ENCODE measurements around the gene CDH18.

Gene CDH18

DNA sequence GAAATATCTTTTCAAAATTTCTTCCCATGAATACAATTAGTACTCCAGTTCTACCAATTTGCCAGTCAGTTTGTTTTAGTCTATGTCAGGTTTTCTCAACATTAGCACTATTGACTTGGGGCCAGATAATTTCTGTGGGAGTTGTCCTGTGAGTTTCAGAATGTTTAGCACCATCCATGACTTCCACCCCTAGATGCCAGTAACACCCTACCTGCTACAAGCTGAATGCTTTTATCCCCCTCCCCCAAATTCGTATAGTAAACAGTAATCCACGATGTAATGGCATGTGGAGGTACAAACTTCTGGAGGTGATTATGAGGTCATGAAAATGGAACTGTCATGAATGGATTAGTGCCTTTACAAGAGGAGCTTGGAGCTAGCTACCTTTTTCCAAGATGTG lies 420.0 kb downstream of the CDH18 start:
- DNase-seq: no peak

DNA sequence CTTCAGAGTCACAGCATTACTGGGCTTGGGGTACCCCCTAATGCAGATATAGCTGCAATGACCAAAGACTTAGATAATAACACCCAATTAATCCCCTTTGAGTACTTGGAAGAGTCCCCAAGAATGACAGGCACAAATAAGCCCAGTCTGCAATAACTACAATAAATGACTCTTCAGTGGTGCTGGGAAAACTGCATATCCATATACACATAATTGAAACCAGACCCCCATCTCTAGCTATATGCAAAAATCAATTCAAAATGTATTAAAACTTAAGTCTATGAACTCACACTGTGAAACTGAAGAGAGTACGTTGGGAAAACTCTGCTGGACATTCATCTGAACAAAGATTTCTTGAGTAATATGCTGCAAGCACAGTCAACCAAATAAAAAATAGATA lies 422.5 kb downstream of the CDH18 start:
- DNase-seq: no peak

DNA sequence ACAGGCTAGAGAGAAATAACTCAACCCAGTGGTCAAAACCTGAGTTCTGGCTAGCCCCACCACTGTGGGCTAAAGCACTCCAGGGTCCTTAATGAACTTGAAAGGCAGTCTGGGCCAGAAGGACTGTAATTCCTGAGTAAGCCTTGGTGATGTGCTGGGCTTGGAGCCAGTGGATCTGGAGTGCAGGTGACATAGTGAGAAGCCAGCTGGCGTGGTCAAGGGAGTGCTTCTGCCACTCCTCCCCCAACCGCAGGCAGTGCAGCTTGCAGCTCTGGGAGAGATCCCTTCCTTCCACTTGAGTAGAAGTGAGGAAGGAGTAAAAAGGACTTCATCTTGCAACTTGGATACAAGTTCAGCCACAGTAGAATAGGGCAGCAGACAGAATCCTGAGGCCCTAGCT lies 424.0 kb downstream of the CDH18 start:
- peak; percentile 85 to 88 for DNase-seq

DNA sequence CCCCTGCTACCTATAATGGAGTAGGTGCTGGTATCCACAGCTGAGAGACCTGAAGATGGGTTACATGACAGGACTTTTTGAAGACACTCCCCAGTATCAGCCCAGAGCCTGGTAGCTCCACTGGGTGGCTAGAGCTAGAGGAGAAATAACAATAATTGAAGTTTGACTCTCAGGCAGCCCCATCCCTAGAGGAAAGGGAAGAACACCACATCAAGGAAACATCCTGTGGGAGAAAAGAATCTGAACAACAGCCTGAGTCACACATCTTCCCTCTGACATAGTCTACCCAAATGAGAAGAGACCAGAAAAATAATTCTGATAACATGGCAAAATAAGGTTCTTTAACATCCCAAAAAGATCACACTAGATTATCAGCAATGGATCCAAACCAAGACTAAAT lies 432.1 kb downstream of the CDH18 start:
- no peak for DNase-seq

DNA sequence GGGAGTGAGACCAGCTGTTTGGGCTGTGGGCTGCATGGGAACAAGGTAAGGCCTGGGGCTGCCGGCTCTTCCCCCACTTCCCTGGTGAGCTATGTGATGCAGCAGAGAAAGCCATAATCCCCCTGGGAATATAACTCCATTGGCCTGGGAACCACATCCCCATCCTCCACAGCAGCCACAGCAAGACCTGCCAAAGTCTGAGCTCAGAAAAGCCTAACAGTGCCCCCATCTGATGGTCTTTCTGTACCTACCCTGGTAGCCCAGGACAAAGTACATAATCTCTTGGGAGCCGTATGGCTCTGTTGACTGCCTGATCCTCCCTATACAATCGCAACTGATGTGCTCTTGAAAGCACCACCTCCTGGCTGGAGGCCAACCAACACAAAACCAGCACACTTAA lies 432.6 kb downstream of the CDH18 start:
- DNase-seq: no peak

DNA sequence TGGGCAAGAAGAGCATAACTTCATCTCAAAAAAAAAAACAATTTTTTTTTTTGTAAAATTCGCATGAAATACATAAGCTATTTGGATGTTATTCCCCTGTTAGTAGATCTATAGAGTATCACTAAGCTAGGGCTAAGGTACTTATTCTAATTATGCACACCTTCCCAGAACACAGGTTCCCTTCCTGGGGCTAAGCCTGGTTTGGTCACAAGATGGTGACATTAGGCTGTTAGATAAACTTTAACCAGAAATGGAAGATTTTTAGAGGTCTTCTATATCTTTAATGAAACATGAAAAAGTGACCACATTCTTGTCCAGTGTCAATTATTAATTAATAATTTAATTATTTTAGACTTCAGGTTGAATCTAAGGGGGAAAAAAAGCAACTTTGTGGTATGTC lies 433.5 kb downstream of the CDH18 start:
- DNase-seq: no peak

DNA sequence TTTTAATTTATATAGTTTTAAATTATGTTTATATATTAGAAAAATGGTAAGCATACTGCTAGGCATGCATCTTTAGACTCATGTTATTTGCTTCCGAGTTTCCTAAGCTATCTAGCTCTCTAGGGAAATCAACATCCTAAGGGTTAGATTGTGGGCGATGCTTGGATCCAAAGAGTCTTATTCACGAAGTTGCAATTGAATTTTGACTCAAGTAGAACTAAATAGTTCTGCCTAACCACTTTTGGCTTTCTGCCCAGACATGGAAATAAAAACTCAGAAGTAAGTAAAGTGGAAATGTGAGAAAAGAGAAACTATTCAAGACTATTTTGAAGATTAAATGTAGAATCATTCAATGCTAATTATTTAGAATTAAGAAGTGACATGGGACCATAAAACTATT lies 440.4 kb downstream of the CDH18 start:
- DNase-seq: no peak

DNA sequence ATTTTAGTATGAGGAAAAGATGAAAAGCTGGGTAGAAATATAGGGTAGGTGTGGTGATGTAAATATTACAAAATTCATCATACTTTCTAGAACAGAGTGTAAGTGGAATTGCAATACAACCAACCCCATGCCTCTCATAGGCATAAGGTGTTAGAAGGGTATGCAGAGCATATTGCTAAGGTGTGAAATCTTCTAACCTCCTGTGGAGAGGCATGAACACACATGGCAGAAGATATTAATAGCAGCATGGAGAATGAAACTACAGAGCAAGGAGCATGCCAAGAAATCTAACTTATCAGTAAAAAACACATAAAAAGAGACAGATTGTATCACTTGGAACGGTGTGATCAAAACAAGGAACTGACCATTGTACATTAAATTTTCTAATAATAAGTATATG lies 441.5 kb downstream of the CDH18 start:
- DNase-seq: no peak

DNA sequence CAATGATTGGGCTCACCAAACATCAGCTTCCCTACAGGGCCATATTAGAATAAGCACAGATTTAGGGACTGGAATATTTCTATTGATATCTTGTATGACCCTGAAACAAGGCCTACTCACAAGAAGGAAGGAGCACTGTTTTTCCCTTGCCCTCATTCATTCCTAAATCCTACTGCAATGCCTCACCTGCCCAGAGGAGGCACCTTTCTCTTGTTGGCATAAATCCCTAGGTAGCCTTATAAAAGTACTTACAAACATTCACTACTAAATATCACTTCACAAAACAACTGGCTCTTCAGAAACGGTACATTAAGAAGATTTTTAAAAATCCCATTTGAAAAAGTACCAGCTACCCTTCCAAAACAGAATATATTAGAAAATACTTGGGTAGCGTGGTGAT lies 449.4 kb downstream of the CDH18 start:
- DNase-seq: no peak

DNA sequence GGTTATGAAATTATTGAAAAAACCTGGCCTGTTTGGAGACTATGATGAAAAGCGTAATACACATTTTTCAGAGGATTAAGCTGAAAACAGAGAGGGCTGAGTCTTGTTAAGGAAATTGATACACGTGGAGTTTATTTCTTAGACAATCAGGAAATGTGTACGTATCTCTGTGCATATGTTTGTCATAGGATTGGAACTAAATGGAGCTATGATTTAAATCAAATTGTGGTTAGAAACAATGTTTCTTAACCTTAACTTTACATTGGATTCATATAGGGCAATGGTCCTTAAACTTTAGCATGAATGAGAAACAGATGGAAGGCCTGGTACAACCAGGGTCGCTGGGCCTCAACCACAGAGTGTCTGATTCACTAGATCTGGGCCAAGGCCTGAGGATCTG lies 451.6 kb downstream of the CDH18 start:
- DNase-seq: no peak

DNA sequence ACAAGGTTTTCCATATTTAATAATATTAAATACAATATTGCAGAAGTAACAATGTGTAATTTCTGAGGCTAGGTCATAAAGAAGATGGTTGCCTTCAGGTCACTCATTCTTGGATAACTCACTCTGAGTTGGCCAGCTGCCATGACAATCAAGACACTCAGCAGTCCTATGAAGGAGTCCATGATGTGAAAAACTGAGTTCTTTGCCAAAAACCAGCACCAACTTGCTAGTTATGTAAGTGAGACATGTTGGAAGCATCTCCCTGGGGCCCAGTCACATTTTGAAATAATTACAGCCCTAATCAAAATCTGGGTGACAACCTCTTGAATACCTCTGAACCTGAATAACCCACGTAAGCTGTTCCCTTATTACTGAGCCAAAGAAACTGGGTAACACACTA lies 453.2 kb downstream of the CDH18 start:
- no peak for DNase-seq

DNA sequence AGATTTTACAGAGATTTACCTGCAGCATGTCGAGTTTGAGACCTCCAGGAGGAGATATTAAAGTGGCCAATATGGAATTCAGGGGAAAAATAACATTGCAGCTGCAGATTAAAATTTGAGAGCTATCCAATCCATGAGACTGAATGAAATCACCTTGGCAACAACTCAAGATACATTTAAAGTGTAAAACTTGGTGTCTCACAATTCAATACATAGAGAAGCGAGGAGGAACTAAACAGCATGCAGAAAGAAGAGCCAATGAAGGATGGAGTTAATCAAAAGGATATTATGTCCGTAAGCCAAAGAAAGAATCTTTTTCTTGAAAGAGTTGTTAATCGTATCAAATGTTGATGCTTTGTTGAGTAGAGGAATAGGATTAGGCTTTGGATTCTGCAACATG lies 455.1 kb downstream of the CDH18 start:
- DNase-seq: no peak

DNA sequence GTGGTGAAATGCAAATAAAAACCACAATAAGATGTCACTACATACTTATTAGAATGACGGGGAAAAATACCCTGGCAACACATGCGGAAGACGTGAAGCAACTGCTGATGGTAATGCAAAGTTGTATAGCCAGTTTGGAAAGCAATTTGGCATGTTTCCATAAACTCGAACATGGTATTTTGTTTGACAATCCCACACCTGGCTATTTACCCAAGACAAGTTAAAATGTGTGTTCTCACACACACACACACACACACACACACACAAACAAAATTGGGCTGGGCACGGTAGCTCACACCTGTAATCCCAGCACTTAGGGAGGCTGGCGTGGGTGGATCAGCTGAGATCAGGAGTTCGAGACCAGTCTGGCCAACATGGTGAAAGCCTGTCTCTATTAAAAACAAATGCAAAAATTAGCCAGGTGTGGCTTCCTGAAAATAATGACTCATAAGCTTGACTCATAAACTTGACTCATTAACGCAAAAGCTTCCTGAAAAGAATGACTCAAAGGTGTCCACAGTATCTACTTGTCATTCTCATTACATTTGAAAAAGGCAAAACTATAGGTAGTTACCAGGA lies 456.5 kb downstream of the CDH18 start:
- DNase-seq: peak in 1 of 2 experiments; percentile 4

DNA sequence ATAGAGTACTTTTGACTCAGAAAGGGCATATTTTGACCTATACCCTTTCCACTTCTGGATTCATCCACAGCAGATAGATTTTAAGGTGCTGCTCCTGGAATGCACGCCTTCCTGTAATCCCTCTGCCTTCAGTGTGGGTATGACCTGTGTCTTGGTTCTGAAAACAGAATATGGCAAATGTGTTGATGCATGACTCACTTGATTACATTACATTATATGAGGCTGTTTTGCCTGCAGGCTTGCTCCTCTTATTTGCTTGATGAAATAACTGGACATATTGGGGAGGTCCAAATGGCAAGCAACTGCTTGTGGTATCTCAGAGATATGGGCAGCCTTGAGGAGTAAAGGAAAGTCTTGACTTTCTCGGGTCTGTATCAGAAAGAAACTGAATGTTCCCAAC lies 468.6 kb downstream of the CDH18 start:
- no peak for DNase-seq

DNA sequence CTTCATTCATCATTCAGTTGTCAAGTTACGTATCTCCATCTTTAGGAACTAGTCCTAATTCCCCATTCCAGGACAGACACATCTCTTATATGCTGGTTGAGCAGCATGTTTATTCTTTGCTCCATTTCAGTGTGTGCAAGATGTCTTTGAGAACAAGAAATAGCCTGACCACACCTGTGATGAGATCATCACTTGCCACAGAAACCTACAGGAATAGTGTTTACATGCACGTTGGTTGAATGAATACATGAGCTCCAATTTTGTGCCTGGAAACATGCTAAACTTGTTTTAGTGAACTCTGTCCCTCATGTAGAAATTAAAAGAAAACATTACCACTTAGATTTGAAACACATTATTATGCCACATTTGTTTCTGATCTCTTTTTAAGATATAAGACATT lies 489.1 kb downstream of the CDH18 start:
- no peak for DNase-seq

DNA sequence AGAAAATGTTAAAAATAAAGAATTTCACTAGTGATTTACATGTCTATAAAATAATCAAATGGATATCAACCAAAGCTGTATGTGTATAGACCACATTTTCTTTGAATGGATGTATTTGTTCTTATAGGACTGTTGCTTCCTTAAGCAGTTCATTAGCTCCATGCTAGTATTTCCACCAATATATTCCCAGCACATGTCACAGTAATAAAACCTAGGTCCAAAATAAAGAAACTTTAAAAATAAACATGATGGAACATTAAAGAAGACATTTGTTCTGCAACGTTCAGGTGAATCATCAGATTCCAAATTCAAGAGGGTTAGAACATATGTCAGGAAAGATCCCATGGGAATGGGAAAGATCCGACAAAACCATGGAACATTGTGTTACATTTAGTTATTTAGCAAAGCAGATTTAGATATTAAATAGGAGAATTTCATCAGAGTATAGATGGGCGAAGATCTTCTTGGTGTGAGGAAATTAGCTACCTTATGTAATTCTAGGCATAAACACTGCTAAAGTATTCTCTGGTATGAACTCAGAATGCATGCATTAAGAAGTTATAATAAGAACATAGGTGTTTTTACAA lies 490.7 kb downstream of the CDH18 start:
- DNase-seq: no peak

DNA sequence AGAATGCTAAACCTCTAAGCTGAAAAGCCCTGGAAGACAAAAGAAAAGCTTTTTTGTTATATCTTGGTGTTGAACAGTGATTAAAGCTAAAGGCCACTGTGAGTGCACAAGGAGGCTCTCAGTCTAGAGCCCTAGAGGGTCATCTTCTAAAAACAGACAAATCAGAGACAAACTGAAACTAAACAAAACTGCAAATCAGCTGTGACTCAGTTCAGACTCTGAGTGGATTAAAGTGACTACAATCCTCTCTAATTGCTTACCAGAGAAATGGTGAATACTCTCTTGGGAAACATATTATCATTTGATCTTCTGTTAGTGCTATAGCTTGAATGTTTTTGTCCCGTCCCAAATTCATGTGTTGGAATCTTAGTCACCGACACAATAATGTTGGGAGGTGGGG lies 491.9 kb downstream of the CDH18 start:
- DNase-seq: no peak

DNA sequence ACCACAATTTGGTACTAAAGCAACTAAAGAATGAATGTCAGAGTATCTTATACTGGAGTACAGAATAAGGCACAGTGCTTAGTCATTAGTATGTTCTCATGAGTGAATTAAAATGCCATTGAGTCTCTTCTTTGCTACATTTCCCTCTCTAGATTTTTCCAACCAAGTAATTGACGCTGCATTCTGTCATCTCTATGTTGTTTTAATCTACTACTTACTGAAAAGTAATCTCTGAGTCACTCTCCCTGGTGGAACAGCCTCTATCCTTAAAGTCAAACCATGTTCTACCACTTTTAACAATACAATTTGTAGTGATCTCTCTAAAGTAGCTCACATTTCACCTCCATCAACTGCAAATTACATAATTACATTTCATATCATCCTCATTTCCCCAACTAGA lies 495.1 kb downstream of the CDH18 start:
- no peak for DNase-seq

DNA sequence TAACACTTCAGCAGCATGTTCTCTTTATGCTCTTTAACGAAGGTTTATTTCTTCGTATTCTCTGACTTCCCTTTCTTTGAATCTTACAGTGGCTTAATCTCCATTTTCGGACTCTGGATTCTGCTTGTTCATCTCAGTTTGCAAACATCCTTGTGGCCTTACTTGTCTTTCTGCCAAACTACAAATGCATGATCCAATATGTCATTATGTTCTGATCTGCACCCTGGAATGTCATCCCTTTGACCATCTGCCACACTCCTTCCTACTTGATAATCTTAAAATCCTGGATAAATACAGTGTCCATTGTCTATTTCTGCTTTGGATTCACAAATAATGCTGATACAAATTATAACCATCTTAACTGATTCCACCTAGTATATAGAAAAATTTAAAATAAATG lies 499.2 kb downstream of the CDH18 start:
- DNase-seq: no peak

DNA sequence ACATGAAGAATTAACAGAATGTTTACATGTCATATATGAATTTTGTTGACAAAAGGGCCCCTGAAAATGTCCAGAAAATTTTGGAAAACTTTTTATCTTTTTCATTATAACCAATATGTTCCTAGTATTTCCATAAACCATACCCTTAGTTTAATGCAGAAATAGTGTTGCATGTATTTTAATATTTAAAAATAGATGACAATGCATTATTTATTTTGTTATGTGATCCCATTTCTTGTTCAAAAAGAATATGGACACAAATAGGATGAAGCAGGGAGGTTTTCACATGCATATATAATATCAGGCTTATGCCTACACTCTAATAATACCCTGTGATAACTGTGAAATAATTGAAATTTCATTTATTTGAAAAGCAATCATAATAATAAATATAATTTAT lies 500.5 kb downstream of the CDH18 start:
- no peak for DNase-seq

DNA sequence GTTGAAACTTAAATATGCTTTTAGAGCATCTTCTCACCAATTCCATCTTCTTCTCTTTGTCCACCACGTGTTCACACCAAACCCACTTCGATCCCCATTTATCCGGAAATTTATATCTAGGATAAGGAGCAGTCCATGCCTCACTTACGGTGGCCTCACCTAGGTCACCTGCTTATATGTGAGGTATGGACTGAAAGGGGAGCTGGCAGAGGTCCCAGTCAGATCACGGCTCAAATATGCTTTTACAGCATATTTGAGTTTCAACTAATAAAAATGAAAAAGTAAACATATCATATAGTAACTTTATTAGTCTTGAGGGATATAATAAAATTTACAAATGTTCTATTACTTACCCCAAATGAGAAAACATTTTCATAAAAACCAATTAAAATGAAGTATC lies 508.4 kb downstream of the CDH18 start:
- no peak for DNase-seq

DNA sequence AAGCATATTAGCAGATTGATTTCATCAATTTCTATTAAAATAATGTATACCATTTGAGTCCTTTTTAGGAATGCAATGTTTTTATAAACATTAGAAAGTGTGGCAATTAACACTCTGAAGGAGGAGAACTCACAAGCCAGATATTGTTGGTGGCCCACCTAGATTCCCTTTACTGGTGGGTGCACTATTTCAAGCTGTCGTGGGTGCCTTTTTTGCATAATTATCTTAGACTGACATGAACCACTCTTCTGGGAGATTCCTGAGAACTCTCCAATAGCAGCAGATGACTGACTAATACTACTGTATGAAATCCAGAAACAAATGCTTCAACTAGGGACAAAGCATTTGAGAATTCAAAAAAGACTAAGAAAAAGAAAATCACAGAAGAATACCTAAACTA lies 526.0 kb downstream of the CDH18 start:
- DNase-seq: no peak

DNA sequence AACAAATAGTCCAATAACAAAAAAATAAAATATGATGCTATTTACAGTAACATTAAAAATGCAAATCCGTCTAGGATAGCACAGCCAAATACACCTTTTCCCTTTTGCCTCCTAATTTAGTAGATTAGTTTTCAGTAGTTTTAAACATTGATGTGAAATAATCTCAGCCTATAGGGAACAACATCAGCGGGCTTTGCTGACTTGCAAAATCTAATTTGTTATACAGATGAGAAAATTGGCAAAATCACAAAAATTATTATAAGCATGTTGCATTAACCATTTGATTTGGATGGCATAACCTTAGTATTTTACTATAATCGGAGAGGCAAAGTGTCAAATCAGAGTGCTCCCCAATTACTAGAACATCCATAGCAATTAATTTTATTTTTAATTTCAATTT lies 563.5 kb downstream of the CDH18 start:
- no peak for DNase-seq

All from SHP77 (cell line).